NCI-H774 (cell line): ENCODE measurements around the gene GALNT8.
"Not testable (repeated sequence)": the region's sequence is repeated elsewhere in the genome, so short reads cannot be mapped to it uniquely, and the experiment has no call there.

ENCODE experiments used
- DNase-seq: peaks from one replicate; lab custom pipeline; 2025; lab: John Stamatoyannopoulos, UW

GALNT8 gene, protein sequence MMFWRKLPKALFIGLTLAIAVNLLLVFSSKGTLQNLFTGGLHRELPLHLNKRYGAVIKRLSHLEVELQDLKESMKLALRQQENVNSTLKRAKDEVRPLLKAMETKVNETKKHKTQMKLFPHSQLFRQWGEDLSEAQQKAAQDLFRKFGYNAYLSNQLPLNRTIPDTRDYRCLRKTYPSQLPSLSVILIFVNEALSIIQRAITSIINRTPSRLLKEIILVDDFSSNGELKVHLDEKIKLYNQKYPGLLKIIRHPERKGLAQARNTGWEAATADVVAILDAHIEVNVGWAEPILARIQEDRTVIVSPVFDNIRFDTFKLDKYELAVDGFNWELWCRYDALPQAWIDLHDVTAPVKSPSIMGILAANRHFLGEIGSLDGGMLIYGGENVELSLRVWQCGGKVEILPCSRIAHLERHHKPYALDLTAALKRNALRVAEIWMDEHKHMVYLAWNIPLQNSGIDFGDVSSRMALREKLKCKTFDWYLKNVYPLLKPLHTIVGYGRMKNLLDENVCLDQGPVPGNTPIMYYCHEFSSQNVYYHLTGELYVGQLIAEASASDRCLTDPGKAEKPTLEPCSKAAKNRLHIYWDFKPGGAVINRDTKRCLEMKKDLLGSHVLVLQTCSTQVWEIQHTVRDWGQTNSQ

DNA sequence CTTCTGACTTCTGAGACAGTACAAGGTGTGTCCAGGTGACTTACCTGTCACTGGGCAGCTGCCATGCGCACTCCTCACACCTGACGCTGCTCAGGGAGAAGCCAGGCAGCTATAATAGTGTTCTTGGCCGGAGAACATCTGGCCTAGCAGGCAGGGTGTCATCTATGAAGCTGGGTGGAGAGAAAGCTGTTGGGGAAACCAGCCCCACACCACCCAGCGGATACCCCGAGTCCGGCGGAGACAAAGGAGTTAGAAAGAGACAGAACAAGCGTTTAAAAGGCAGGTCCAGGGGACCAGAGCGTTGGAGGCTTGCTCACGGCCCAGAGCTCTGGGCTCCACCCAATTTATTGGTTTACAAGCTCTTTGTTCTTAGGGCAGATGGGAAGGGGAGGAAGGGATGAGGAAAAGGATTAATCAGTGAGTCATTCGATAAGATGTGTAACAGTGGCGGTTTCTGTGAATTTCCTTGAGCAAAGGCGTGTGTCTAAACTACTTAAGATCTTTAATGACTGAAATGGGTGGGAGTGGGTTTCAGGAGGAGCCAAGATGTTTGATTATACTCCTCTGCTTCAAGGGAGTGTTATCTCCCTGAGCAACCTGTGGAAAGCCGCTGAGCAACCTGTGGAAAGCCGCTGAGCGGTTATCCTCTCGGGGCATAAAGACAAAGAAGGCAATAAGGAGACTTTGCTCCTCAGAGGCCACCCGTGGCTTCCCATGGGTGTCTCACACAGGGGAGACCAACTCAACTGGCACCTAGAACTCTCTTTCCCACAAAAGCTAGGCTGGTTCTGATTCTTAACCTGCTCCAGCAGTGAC lies at the start of gene GALNT8:
TSS of gene GALNT8 (plus strand) at position 580 of the 816 bp plus-strand sequence. CDS start 278 bp downstream, outside the sequence.
- no peak for DNase-seq

DNA sequence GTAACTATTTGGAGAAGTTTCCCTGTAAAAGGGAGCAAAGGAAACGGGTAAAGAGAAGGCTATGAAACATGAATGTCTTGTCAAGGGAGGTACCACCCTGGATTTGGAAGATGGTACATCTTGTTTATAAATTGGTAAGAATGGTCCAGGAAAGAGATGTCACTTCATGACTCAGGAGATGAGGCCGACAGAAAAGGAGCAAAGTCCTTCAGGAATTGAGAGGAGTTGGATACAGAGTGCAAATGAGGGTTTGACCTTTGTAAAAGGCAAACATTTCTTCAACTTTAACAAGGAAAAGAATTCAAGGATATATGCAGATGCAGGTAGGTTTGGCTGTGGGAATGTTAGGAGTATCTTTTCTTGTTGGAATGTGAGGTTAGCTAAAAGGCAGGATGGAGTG lies 40.5 kb upstream of the GALNT8 start:
- DNase-seq, result no peak

DNA sequence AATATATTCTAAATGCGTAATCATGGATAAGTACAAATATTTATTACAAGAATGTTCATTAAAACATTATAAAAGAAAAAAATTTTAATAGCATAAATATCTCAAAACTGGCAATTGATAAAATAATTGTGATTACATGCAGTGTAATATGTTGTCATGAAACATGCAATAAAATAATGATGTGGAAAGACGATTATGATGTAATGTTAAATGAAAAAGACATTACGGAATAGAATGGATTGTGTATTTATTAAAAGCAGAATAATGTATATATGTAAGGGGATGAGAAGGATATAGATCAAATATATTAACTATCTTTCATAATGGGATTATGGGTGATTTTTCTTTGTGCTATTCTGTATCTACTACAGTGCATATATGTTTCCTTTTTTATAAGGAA lies 38.5 kb upstream of the GALNT8 start:
- DNase-seq, result no peak

DNA sequence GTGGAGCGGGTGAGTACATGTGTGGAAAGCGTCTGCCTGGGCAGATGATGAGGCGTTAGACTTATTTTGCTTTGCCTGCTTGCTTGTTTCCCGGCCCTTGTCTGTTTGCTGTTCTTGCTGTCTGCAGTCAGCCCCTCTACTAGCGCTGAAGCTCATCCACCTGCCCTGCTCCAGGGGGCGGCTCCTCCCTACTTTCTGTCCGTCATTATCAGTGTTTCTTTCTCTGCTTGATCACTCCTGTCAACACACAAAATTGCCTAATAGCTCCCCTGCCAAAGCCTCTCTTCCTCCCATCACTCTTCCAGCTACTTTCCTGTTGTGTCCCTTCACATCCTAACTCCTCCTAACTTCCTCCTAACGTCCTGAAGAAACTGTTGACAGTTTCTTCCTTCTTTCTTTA lies 34.9 kb upstream of the GALNT8 start:
- DNase-seq, result no peak

DNA sequence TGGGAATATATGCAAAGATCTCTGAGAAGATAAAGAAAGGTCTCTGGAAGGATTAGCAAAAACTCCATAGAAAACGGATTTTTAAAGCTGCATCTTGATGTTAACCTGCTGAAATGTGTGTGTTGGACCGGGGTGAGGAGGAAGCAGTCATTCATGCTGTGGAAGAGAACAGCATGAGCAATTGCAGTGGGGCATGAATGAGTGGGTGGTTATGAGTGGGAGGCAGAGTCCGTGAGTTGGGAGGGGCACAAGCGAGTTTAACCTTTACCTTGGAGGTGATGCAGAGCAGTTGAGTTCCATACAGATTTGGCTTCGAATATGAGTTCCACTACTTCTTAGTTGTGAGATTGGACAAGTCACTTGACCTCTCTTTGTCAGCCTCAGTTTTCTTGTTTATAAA lies 29.4 kb upstream of the GALNT8 start:
- no peak for DNase-seq

DNA sequence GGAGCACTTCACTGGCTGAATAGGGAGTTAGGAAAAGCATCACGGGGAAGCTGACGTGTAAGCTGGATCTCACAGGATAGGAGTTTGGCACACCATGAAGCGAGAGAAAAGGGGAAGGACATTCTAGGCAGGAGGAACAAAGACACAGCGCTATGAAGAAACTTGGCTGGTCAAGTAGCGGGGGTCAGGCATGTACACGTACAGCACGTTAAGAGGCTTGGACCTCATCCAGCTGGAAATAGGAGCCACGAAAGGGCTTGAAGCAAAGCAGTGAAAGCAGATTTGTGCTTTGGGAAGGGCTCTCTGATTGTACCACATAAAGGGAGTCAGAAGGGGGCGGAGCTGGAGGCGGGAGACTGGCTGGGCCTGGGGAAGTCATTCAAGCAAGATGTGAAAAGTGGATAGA lies 19.6 kb upstream of the GALNT8 start:
- no peak for DNase-seq

DNA sequence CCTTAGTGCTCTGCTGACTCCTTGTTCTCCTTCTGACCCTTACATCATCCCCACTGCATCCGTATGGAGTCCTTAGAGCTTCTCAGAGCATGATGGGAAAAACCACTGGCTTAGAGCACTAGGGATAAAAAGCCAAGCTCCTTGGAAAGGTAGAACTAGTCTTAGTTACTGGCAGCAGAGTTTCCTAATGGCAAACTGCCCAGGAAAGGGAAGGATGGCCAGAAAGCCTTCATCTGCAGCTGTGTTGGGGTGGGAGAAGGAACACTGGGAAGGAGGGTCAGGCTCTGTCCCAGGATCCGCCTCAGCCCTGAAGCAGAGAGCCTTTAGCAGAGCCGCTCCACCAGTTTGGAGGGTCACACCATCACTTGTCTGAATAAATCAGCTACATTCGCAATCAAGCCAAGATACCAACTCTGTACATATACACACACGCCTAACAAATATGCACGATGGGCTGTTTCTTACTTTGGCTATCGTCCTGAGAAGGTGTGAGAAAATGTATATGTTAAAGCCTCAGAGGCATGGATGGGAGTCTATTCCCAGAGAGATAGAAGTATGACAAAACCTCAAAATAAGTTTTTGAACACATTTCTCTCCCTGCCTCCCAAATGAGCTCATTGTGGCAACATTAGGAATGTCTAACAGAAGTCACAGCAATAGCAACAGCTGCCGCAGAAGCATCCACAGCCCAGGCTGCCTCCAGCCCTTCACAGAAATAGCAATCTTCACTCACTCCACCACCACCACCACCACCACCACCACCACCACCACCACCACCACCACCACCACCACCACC lies 18.6 kb upstream of the GALNT8 start:
- no peak for DNase-seq

DNA sequence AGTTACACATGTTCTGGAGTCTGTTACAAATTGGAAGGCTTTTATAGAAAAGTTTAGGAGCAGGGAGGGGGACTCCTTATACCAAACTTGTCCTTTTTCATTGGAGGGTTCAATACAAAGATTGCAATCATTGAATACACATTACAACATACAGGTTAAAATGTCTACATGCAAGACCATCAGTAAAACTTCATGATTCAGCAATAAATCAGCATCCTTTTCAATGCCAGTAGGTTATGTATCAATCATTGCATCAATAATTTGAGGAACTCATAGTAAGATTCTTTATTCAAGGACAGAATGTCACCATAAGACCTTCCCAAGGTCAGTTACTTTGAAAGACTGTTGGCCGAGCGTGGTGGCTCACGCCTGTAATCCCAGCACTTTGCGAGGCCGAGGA lies 16.5 kb upstream of the GALNT8 start:
- no peak for DNase-seq

DNA sequence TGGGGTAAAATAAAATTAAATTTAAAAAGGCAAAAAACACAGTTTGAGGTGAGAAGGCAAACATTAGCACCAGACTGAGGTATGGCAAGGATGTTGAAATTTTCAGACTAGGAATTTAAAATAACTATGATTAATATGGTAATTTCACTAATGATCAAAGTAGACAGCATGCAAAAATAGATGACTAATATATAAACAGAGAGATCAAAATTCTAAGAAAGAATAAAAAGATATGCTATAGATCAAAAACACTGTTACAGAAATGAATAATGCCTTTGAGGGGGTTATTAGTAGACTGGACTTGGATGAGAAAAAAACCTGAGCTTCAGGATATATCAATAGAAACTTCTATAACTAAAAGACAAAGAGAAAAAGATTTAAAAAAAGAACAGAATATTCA lies 14.4 kb upstream of the GALNT8 start:
- no peak for DNase-seq

DNA sequence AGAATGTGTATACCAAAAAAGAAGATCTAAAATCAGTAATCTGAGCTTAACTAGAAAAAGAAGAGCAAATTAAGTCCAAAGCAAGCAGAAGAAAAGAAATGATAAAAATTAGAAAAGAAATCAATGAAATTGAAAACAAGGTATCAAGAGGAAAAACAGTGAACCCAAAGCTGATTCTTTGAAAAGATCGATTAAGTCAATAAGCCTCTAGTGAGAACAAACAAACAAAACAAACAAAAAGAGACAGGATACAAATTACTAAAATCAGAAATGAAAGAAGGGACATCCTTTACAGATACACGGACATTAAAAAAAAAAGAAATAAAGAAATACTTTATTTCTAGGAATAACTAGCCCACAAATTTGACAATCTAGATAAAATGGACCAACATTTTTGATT lies 12.9 kb upstream of the GALNT8 start:
- no peak for DNase-seq

DNA sequence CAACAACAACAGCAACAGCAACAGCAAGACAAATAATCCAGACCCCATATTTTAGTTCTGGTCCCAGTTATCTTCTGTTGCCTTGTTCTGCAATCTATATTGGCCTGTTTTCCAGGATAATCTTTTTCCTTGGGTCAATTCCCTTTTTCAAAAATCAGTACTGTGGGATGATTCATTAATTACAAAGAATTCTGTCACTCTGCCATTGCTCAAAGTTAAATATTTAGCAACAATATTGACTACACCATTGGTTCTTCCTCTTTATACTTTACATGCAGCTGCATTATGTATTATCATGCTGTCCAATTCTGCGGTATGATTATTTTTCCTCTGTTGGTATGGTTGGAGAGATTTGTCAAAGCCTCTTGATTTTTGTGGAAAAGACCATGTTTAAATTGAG lies 10.1 kb upstream of the GALNT8 start:
- DNase-seq, result no peak

DNA sequence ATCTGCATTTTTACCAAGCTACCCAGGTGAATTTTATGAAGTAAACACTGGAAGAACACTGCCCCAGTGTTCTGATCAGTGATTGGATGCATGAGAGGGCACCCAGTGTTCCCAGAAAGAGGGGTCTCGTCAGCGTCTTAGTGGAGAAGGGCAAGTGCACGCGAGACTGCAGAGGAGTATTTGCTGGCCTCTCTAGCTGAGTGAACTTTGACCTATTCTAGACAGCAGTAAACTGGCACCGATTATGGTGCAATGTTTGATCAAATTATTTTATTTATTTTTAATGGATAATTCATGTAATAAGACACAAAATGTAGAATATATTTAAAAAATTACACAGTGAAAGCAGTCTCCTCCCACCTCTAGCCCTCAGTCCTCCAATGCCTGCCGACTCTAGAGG lies 5.3 kb upstream of the GALNT8 start:
- no peak for DNase-seq

DNA sequence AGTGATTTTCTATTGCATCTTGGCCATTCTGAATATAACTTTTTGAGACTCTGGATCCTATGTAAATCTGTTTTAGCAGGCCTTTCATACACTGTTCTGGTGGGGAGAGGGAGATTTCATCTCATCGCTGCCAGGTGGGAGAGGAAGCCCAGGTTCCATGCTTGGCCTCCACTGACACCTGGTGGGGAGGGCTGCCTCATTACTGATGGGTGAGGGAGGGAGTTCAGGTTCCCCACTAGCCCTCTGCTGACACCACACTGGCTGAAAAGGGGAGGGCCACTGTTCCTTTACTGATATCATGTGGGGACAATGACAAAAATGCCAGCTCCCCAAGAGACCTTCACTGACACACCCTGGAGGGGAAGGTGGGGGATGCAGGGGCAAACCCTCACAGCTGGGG lies 2.4 kb upstream of the GALNT8 start:
- DNase-seq, result no peak

DNA sequence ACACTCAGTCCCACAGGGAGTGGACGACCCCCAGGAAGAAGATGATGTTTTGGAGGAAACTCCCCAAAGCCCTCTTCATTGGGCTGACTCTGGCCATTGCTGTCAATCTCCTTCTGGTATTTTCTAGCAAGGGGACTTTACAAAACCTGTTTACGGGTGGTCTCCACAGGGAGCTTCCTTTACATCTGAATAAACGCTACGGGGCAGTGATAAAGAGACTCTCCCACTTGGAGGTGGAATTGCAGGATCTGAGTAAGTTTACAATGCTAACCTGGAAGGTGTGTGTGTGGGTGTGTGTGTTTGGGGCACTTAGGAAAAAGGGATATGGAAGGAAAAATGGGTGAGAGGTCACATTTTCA lies 416 bp downstream of the GALNT8 start:
- DNase-seq, result no peak

DNA sequence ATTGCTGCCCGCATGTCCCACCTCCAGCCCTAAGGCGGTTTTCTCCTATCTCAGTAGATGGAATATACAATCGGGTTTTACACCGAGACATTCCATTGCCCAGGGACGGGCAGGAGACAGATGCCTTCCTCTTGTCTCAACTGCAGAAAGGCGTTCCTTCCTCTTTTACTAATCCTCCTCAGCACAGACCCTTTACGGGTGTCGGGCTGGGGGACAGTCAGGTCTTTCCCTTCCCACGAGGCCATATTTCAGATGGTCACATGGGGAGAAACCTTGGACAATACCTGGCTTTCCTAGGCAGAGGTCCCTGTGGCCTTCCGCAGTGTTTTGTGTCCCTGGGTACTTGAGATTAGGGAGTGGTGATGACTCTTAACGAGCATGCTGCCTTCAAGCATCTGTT lies 1.4 kb downstream of the GALNT8 start:
- not testable (repeated sequence) for DNase-seq

DNA sequence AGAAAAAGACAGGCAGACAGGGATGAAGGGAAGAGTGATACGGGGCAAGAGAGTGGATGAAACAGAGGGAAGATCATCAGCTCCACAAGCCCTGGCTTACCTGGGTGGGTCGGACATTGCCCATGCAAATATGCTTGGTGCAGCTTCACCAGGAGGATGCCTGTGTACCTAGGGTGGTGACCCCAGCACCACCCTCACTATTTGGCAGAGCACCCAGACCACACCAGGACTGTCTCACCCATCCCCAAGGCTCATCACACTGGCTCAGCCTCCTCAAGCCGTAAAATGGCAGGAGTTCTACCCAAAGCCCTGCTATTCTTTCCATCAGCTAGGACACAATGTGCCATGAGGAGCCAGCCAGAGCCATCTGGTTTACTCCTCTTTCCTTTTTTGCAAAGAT lies 3.0 kb downstream of the GALNT8 start:
- no peak for DNase-seq

DNA sequence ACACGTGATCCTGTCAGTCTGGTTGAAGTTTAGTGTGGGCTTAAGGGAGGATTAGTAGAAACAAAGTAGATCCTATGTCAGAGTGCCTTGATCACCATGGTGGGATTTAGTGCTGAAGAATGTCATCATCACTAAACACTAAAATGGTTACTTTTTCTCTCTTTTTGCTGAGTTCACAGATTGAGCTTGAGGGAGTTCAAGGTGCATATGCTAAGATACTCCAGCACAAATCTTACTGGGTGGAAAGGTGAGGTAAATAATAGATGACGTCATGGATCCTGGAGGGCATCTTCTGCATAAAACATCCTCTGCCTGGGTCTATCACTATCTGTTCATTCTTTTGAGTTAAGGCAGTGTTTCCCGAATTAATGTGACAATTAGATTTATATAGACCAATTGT lies 4.9 kb downstream of the GALNT8 start:
- no peak for DNase-seq

DNA sequence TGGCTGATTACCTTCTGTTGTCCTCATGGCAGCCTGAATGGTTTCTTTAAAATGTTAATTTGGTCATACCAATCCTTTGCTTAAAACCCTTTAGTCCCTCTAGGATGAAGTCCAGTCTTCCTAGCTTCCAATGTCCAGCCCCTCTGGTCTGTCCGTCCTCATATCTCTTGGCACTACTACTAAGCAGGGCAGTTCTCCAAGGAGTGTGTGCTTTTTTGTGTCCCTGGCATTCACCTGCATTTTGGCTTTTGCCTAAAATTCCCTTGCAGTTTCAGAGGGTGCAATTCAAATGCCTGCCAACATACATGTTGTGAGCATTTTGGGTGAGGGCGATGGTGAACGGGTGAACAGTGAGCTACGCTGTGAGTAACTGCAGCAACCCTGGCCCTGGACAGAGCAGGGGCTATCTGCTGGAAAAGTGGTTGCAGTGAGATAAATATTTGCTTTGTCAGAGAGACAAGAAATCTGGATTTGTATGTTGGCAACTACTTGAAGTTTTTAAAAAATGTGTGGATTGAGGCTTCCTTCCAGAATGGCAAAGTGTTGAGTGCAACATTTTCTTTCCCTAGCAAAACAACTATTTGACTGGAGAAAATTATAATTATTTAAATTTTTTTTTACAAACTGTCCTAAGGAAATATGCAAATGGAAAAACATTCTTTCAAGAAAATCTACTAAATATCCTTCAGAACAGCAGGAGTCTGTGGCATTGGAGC lies 14.6 kb downstream of the GALNT8 start:
- no peak for DNase-seq

DNA sequence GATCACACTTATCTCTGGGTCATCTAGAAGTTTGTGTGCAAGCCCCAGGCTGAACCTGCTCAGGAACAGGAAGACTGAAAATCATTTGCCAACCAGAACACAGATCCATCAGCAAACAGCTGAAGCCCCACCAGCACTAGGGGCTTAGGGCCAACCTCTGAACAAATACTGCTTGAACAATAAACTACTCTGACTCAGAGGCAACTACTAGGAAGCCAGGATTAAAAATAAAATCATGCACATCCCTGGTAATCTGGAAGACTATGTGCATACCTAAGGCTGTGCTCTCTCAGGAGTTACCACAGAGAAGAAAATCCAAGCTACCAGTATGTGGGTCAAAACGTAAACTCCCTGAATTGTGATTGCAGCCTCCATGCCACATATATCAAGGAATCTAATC lies 15.9 kb downstream of the GALNT8 start:
- no peak for DNase-seq

DNA sequence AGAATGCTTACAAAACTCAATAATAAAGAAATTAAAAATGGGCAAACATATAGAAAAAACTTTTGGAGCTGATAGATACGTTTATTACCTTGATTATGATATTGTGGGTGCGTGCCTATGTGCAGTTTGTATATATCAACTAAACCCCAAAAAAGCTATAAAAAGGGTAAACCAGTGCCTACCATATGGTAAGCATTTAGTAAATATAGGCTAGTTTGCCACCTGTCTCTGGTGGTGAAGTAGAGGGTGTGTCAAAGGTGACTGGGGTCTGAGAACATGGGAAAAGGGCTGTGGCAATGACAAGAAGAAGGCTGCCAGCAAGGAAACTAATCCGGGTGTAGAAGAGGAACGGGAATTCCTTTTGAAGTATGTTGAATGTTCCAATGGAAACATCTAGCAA lies 18.3 kb downstream of the GALNT8 start:
- no peak for DNase-seq

DNA sequence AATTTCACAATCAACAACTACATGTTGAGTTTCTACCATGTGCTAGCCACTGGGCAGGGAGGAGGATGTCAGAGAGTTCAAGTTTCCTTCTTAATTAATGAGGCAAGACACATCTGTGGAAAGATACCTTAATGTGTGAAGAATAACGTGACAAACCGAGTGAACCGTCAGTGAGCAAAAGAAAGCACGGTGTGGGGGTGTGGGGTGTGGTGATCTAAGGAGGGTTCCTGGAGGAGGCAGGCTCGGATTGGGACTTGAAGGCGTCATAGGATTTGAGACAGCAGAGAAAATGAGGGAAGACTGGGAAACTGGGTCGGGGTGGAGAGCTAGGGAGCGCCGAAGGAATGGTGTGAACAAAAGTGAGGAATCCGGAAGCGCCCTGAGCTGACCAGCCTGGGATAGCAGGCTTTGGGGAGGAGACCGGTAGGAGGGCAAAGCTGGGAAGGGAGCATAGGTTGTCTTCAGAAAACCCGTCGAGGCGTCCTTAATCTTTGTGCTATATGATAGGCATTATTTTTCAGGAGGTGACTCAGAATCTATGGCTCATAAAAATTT lies 22.3 kb downstream of the GALNT8 start:
- no peak for DNase-seq
